ENCODE results near the gene PIH1D1.
A peak's percentile ranks its signal among the peaks of the same experiment; 100 is the strongest.

DNA sequence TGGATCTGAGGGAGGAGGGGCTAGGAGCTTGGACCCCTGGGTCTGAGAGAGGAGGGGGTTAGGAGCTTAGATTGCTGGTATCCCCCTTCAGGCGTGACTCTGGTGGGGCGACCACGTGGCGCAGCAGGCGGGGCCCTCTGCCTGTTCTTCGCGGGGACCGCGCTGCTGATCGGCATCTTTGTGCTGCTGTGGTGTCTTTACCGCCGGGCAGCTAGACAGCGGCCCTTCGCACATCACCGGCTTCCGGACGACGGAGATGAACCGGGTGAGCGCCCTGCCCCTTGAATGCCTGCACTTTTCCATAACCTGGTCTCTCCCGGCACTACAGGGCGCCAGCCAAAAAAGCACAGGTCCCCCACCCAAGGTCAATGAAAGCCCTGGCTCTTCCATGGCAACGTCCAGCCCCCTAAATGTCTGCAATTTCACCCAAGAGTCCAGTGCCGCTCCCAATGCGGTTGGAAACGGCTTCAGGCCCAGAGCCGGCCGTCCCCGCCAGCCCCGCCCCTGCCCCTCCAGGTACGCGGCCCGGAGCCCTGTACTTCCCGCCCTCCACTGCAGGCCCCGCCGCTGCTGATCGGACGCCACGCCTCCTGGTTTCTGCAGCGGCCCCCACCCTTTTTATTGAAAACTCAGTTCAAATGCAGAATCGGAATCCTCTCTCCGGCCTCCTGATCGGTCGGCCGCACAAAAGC is 23.6 kb downstream of the PIH1D1 start:
- TF ChIP-seq, protein P1, sequence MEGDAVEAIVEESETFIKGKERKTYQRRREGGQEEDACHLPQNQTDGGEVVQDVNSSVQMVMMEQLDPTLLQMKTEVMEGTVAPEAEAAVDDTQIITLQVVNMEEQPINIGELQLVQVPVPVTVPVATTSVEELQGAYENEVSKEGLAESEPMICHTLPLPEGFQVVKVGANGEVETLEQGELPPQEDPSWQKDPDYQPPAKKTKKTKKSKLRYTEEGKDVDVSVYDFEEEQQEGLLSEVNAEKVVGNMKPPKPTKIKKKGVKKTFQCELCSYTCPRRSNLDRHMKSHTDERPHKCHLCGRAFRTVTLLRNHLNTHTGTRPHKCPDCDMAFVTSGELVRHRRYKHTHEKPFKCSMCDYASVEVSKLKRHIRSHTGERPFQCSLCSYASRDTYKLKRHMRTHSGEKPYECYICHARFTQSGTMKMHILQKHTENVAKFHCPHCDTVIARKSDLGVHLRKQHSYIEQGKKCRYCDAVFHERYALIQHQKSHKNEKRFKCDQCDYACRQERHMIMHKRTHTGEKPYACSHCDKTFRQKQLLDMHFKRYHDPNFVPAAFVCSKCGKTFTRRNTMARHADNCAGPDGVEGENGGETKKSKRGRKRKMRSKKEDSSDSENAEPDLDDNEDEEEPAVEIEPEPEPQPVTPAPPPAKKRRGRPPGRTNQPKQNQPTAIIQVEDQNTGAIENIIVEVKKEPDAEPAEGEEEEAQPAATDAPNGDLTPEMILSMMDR (conservative IDR thresholded peaks at IDR 0.05; ENCODE audit: low read depth in 2 of 2), result no peak
- TF ChIP-seq EZH2 (IDR thresholded peaks at IDR 0.05; ENCODE audit: low read depth, unreplicated experiment), result no peak
- TF ChIP-seq, protein P2, sequence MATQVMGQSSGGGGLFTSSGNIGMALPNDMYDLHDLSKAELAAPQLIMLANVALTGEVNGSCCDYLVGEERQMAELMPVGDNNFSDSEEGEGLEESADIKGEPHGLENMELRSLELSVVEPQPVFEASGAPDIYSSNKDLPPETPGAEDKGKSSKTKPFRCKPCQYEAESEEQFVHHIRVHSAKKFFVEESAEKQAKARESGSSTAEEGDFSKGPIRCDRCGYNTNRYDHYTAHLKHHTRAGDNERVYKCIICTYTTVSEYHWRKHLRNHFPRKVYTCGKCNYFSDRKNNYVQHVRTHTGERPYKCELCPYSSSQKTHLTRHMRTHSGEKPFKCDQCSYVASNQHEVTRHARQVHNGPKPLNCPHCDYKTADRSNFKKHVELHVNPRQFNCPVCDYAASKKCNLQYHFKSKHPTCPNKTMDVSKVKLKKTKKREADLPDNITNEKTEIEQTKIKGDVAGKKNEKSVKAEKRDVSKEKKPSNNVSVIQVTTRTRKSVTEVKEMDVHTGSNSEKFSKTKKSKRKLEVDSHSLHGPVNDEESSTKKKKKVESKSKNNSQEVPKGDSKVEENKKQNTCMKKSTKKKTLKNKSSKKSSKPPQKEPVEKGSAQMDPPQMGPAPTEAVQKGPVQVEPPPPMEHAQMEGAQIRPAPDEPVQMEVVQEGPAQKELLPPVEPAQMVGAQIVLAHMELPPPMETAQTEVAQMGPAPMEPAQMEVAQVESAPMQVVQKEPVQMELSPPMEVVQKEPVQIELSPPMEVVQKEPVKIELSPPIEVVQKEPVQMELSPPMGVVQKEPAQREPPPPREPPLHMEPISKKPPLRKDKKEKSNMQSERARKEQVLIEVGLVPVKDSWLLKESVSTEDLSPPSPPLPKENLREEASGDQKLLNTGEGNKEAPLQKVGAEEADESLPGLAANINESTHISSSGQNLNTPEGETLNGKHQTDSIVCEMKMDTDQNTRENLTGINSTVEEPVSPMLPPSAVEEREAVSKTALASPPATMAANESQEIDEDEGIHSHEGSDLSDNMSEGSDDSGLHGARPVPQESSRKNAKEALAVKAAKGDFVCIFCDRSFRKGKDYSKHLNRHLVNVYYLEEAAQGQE (IDR thresholded peaks at IDR 0.05; ENCODE audit: unreplicated experiment), result no peak
- no peak for TF ChIP-seq JUNB (IDR thresholded peaks at IDR 0.05; ENCODE audit: unreplicated experiment)
- TF ChIP-seq POLR2AphosphoS5 (IDR thresholded peaks at IDR 0.05; ENCODE audit: low read depth), result peak; percentile 60
- no peak for TF ChIP-seq CREB1 (CRISPR knock-in tag; IDR thresholded peaks at IDR 0.05; ENCODE audit: low read depth)
- TF ChIP-seq EZH2phosphoT487 (IDR thresholded peaks at IDR 0.05; ENCODE audit: unreplicated experiment), result no peak
- TF ChIP-seq STAT1 (IDR thresholded peaks at IDR 0.05; ENCODE audit: unreplicated experiment), result no peak
- no peak for TF ChIP-seq NANOG (IDR thresholded peaks at IDR 0.05; ENCODE audit: borderline replicate concordance)
- TF ChIP-seq, protein P3, sequence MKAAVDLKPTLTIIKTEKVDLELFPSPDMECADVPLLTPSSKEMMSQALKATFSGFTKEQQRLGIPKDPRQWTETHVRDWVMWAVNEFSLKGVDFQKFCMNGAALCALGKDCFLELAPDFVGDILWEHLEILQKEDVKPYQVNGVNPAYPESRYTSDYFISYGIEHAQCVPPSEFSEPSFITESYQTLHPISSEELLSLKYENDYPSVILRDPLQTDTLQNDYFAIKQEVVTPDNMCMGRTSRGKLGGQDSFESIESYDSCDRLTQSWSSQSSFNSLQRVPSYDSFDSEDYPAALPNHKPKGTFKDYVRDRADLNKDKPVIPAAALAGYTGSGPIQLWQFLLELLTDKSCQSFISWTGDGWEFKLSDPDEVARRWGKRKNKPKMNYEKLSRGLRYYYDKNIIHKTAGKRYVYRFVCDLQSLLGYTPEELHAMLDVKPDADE (IDR thresholded peaks at IDR 0.05), result no peak
- no peak for TF ChIP-seq ZNF114 (CRISPR knock-in tag; IDR thresholded peaks at IDR 0.05)
- no peak for TF ChIP-seq ZNF331 (CRISPR knock-in tag; IDR thresholded peaks at IDR 0.05; ENCODE audit: low read depth)

Data from GM23338 (cell line).